Measurements from ENCODE around the gene CBX1. TPM values are rescaled to one million over a fixed set of nuclear protein-coding genes. Genes with fewer than 3 reads are reported as not detected.

The CBX1 gene
- total RNA-seq (ENCODE audit: insufficient read depth, low replicate concordance), result 54.4 TPM

DNA sequence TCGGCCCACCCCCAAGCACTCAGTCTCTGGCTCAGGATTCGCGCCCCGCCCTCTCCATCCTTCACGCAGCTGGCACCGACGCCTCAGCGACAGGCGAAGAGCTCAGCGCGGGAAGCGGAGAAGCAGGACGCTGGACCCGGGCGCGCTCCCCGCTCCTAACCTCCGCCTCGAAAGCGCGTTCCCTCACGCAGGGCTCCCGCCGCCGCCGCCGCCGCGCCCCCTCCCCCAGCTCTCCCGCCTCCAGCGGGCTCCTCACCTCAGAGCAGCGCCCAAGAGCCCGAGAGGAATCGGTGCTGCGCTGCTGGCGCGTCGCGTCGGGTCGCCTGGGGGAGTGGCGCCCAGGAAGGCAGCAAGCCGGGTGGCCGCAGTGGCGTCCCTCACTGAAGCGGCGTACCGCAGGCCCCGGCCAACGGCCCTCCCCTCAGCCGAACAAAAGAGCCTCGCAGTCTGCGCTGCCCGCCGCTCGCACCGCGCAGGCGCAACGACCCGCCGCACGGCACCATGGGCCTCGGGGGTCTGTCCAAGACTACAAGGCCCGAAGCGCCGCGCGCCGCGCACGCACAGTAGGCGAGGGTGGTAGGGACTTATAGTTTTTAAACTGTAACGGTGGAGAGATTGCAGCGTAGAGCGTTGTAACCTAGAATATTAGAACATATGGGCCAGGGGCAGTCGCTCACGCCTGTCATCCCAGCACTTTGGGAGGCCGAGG lies at the start of gene CBX1:
Gene CBX1 (minus strand): TSS at position 467 of the 709 bp plus-strand sequence. CDS start 24,474 bp downstream, outside the sequence.
- DNase-seq (ENCODE audit: low spot score), result peak; percentile 98

DNA sequence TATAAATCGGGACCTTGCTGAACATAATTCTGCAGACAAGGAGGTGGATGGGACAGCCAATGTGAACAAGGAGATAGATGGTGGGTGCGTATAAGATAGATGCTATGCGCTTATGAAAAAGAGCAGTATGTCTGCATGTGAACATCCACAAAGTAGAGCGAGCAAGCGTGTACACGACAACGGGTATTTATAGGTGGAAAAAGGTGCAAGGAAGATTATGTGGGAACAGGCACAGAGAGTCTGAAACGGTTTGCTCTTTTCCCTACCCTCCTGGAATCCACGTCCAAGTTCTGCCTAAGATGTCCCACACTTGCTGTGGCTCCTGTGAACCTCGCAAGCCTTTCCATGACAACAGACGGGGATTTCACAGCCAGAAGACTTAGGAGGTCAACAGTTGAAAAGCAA lies 49.3 kb upstream of the CBX1 start:
- DNase-seq (ENCODE audit: low spot score), result no peak

DNA sequence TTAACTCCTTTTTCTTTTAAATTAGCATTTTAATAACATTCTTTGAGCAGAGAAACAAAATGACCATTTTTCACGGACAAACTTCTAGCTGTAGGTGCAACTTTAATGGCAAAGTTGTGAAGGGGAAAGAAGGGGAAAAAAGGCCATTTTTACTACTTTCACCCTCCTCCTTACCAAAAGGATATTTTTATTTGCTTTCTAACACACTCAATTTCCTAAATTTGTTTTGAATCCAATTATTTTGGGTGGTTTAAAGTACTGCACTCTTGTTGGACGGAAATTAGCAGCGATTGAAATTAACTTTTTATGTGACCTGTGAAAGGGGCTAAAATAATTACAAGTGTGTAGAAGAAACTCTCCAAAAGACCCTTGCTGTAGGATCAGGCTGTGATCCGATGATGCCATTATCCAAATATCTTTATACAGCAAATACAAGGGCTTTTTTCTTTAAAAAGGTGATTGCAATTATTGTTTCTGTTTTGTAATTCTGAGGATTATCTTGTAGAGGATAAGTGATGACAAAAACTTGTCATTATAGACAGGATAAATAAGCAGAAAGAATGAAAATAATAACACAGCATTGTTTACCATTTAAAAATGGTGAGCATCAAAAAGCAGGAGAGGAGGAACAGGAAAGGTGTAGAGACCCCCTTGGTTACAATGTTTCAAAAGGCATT lies 48.6 kb upstream of the CBX1 start:
- DNase-seq (ENCODE audit: low spot score), result no peak

DNA sequence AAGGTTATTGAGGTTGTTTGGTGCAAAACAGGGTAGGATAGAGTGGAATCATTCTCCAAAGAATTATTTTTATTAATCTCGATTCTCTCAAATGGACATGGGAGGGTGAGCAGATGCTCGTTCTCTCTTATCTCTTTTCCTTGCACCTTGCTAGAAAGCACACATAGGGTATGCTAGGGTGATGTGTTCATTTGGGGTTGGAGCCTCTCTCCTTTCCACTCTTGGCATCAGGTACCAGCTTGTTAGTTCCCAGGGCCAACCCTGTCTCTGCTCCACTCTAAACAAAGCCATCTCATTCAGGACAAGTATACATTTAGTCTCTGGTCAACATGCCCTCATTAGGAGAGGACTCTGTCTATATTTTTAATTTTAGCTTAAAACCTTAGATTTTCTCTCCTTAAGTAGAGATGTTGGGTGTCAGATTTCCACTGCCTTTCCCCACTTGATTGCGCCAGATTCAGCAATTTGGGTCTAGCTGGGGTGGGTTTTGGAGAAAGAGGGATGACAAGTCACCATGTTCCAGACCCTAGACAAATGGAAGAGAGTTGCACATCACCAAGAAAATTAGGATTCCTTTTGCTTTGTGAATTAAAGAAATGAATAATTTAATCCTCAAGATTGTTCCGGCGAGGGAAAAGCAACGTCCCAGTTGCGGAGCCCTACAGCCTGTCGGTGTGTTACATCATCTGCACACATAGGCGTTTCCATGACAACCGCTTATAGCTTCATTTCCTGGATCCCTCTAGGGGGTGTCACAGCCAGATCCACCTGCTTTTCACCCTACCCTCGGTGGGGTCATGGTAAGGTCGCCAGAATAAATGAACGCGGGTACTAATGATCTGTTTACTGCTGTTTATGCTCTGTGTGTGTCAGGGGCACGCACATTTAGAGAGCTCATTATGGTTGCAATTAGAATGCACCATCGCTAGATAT lies 47.8 kb upstream of the CBX1 start:
- DNase-seq (ENCODE audit: low spot score), result no peak

DNA sequence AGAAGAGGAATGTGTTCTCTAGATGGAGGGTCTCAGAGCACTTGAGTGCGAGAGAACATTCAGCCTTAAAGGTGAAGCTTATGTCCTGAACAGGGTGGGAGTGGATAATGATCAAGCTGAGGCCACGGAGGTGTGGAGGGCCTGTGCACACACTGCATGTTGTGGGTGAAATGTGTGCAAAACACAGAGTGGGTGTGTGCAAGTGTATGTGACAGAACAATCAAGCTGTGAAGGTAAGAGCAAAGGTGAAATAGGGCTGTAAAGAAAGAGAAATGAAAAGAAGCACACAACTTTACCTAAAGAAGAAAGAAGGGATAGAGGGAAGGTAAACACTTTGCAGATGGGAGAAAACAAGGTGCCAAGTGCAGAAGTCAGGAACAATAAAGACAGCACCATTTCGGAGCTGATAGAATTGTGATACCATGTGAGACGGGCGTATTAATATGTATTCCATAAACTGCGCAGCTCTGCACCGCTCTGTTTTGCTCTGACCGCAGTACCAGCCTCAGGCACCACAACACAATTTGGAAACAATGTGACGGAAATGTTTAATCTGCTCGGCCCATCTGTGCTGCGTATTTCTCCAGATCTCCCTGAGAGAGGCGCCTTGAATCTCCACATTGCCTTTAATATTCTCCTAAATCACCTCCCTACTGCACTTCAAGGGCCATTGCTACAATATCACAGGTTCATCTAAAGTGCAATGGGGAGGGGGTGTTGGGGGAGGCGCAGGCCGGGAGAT lies 46.9 kb upstream of the CBX1 start:
- no peak for DNase-seq (ENCODE audit: low spot score)

DNA sequence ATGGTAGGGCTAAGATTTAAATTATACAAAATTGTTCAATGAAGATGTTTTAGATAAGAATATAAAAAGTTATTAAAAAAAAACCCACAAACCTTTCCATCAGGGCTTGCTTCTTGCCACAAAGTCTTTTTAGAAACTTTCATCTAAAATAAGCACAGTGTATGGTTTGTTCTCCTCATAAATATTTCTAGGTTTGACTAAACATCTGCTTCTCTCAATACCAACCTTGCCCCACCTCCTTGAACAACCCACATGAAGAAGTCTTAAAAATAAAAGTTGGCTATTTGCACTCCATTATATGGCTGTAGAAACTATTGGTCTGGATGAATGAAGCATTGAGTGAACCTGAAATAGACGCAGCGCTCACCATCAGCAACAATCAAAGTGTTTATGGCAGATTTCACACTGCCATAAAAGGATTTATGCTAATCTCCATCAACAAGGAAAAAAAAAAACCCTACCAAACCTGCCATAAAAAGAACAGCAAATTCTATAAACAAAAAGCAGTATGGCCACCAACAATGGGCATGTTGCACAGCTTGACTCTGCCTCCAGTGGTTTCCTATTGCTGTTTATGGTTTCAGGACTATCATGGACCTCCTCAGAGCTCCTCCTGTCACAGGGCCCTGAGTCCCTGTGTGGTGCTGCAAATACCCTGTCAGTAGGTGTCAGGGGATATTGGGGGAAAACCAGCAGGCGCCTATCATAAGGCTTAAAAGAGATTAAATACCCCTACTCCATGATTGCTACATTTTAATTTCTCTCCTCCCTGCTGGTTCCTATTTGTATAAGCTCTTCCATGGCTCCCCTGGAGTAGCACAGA lies 43.9 kb upstream of the CBX1 start:
- DNase-seq (ENCODE audit: low spot score), result no peak

DNA sequence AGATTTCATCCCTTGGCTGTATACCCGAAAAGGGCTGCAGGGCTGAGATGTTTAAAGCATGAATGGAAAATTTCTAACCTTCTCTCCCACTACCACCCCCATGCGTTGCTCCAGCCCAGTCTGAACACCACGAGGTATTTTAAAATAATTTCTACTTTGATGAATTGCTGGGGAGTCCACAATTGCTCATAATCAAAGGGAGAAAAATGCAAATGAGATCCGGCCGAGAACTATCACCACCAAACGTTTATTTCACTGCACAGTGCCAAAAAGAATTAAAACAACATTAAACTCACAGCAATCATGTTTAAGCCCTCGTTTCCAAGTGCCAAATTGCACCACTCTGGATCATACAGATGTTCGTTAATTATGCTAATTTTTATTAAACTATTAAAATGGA lies 43.0 kb upstream of the CBX1 start:
- DNase-seq (ENCODE audit: low spot score), result no peak

DNA sequence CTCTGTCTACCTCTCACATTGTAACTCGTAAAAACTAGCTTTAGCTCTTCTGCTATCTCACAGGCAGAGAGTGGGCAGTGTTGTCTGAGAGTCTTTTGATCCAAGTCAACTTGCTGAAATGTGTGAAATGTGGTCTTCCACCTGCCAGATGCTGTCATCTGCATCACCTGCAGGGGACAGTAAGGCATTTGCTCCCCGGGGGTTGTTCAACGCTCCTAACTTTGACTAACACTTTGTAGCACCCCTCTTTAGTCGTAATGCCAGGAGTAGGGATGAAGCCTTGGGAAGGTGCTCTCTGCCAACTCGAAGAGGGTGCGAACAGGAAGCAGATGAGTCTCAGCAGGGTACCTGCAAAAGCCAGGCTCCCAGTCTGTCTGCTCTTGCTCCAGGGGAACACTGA lies 42.4 kb upstream of the CBX1 start:
- DNase-seq (ENCODE audit: low spot score), result no peak

DNA sequence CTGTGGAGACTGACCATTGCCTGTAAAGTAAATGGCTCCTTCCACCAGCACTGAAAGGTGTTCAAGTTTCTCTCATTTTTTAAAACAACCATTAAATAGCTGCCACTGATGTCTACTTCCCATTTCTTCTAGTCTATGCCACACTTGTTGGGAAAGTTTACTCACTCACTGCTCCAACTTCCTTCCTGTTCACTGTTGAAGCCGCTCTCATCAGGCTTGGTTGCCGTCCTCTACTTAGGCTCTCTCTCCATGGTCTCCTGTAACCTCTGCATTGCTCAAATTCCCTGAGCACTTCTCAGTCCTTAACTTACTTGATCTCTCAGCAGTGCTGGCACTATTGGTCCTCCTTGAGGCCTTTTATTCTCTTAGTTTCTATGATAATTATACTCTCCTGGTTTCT lies 38.7 kb upstream of the CBX1 start:
- peak; percentile 16 for DNase-seq (ENCODE audit: low spot score)

DNA sequence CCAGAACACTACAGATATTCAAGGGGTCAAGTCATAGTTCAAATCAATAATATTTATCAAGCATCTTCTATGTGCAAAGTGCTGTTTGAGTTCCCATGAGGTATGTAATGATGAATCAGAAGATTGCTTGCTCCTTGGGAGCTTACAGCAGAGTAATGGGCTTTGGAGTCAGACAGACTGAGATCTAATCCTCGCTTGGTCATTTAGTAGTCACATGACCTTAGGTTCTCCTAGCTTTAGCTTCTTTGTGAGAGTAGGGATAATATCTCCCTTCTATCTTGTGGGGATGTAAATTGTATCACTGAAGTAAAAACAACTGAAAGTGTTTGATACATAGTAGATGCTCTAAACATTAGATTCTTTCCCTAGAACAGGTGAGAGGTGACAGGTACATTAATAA lies 36.4 kb upstream of the CBX1 start:
- DNase-seq (ENCODE audit: low spot score), result no peak

DNA sequence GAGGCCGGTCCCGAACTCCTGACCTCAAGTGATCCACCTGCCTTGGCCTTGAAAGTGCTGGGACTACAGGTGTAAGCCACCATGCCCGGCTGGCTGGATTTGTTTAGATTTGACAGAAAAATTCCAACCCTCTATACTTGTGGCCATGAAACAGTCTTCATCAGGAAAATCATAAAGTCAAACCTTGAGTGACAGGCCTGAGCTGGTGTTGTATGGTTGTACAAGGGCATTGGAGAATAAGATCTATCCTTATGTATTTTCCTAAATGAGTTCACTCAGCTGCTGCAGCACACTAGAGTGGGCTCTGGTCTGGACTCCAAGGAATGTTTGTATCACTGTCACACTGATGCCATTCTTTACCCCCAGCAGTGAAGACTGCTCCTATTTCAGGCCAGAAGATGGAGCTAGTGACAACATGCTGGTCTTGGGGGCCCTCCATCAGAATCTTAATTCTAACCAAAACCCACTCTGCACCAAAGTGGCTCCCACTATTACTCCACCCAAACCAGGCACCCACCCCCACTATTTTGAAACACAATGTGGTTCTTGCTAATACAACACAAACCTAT lies 33.7 kb upstream of the CBX1 start:
- no peak for DNase-seq (ENCODE audit: low spot score)

DNA sequence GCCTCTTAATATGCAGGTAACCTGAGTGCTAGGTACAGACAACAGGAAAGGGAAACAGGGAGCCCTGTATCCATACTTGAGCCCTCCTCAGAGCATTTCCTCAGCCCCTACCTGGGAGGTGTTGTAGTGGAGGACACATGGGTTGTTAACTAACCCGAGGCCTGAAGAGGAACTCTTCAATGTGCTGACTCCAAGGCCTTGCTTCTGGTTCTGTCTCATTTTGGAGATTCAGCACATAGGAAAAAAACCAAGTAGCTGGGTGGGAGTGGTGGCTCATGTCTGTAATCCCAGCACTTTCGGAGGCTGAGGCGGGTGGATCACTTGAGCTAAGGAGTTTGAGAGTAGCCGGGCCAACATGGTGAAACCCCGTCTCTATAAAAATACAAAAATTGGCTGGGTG lies 31.1 kb upstream of the CBX1 start:
- peak; percentile 48 for DNase-seq (ENCODE audit: low spot score)

DNA sequence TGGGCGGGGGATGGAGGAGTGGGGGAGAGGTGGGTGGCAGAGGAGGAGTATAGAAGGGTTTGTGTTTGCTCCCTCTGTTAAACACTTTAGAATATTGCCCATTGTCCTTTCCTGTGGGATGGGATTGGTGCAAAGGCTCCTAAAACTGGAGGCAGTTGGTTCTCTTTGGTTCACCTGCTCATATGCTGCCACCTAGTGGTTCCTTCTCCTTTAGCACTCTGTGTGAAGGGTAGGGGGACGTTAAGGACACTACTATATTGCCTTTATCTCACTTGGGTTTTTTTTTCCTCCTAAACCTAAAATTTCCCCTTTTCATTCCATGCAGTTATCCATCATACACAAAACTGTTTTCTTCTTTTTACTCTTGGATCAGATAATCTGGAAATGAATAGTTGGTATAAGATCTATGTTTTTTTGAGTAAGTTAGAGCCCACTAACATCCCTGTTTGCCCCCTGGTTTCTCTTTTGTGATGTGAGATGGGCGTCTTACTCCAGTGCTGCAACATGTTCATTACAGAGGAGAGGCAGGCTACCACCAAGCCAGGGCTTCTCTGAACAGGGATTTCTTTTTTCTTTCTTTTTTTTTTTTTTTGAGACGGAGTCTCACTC lies 30.0 kb upstream of the CBX1 start:
- DNase-seq (ENCODE audit: low spot score), result peak; percentile 79

DNA sequence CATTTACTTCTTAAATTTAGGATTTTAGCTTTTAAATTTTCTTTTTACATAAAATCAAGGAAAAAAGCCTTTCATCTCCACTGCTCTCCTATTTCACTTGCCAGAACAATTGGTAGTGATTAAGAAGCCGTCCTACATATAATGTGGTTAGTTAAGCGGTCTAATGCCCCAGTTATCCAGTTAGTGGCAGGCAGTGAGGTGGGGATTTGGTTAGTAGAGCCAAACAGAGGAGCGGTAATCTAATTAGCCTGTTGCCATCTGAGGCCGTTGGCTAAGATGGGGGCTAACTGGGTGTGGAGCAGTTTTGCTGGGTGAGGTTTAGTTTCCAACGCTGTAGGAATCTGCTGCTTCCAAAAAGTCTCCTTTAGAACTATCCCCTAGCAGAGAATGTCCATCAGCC lies 28.7 kb upstream of the CBX1 start:
- no peak for DNase-seq (ENCODE audit: low spot score)

DNA sequence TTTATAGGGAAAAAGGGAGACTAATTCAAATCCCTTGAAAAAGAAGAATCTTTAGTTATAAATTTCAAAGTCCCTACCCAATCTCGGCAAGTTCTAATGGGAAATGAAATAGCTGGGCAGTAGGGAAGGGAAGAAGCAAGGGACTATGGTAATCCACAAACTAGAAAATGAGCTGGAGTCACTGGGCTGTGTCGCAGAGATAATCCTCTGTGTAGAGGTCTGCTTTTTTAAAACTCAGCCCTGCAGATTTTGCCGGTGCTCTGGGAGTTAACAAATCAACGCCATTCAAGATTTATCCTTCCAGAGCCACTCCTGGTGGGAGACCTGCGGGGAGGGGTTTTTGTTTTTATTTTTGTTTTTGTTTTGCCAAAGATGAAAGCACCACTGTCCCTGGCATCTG lies 27.1 kb upstream of the CBX1 start:
- no peak for DNase-seq (ENCODE audit: low spot score)

DNA sequence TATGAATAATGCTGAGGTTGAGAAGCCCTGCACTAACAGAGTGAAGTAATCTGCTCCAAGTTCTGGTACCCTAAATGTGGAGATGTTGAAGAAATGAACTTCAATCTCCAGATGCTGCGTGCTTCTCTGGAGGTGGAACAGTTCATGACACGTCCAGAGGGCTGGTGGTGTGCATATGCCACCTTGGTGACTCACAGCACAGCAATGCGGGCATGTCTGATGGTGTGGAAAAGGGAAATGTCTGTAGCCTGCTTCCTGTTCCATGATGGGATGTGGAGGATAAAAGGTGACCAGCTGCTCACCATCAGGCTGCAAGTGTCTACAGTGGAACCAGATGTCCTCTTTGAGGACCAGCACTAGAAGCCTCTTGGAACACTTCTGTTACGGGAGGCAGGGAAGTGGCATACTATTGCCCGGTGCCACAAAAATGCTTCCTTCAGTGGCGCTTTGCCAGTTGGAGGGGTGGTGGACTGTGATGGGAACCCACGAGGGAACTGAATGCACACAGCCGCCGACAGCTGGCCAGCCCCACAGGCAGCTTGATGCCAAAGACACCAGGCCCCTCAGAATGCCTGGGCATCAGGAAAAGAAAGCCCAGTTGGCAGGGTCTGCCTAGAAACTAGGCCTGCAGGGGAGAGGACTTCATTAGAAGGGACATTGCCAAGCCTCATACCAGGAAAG lies 26.2 kb upstream of the CBX1 start:
- DNase-seq (ENCODE audit: low spot score), result no peak

DNA sequence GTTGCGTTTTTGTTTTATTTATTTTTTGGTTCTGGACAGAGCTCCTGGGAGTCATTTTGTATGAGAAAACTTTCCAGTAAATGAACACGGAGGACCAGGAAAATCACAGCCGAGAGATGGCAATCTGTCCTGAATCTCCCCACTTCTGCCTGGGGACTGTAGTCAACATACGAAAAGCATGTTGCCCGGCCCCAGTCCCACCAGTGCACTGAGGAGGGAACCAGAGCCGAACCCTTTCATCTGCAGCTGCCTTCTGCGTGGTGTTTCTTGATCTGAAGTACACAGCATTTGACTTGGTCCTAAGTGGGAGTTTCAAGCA lies 25.2 kb upstream of the CBX1 start:
- DNase-seq (ENCODE audit: low spot score), result no peak

DNA sequence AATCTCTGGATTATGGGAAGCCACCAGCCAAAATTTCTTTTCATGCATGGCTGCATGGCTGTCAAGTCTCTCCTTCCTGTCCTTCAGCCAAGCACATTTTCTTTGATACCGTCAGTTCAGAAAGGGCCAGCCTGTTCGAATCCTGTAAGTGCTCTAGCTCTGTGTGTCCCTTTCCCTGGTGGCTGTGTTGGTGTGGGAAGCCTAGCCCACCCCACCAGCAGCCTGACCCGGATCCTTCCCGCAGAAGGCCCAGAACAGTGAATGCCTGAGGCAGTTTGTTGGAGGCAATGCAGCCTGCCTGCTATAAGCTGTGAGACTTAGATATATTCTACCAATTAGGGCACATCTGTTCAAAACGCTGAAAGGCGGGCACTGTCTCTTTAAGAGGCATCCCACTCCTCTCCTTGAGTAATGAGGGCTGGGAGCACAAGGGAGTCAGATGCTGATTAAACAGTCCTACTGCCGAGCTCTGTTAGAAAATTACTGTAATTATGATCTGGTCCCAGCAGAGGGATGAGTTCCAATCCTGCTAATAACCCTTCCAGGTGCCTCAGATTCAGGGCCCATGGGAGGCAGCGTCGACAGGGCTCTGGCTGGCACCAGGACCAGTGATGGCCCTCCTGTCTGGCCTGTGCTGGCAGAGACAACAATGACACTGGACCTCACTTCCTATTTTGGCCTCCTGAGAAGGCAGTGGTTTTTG lies 24.7 kb upstream of the CBX1 start:
- no peak for DNase-seq (ENCODE audit: low spot score)

All from umbilical cord (tissue), 2 donors.